Activated T-cell treated with anti-CD3 and anti-CD28 coated beads, Interleukin-2, amount 50 U/mL, for 24 hours (primary cell): ENCODE measurements around the gene DUSP1.

ENCODE experiments used
- DNase-seq: peaks from one replicate; pipeline ENCODE4 v3.0.0-alpha.2; 2020
- H3K27ac Mint-ChIP-seq: 2 replicates; pipeline ENCODE4 v1.8.0; 2020; ENCODE audit warnings: mild to moderate bottlenecking, mixed read lengths
- H3K27me3 Mint-ChIP-seq: 2 replicates; pipeline ENCODE4 v1.8.0; 2020; ENCODE audit warnings: mixed read lengths
- H3K36me3 Mint-ChIP-seq: 2 replicates; pipeline ENCODE4 v1.8.0; 2020; ENCODE audit warnings: low read depth, mixed read lengths
- H3K4me1 Mint-ChIP-seq: 2 replicates; pipeline ENCODE4 v1.8.0; 2020; ENCODE audit warnings: low read depth, mixed read lengths
- H3K4me3 Mint-ChIP-seq: 2 replicates; pipeline ENCODE4 v1.8.0; 2020; ENCODE audit warnings: mild to moderate bottlenecking, moderate library complexity, mixed read lengths
- H3K9me3 Mint-ChIP-seq: 2 replicates; pipeline ENCODE4 v1.8.0; 2020; ENCODE audit warnings: mixed read lengths

Gene DUSP1

DNA sequence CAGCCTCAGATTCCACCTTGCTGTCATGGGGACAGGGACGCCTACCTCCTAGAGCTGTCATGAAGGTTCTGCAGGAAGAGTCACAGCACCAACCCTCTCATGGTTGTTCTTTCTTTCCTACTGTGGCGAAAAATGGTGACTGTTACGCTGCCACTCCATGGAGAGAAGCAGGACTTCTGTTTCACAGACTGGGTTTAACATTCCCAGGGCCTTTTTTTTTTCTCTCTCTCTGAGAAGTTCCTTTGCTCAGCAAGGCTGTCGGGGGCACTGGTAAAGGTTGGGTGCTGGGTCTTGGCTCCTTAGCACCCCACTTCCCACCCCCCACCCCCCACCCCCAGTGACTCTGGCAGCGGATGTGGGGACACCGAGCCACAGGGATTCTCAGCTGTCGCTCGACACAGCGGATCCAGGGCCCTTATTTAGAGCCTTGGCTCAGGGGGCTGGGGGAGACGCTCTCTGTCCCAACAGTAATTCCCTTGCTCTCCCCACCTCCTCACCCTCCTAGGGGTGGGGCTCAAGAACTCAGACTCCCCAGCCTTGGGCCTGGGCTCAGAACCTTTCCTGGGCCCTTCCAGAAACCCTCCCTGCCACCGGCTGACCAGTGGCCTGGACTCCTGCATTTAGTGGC lies 34.4 kb downstream of the DUSP1 start:
- Mint-ChIP-seq H3K27me3 (no peaks in the 10 kb centered on the region), H3K36me3 (no peaks in the 10 kb centered on the region), H3K27ac (no peak overlapping the region), H3K9me3 (no peaks in the 10 kb centered on the region), H3K4me1 (no peaks in the 10 kb centered on the region), H3K4me3 (no peak overlapping the region)
- no peak for DNase-seq

DNA sequence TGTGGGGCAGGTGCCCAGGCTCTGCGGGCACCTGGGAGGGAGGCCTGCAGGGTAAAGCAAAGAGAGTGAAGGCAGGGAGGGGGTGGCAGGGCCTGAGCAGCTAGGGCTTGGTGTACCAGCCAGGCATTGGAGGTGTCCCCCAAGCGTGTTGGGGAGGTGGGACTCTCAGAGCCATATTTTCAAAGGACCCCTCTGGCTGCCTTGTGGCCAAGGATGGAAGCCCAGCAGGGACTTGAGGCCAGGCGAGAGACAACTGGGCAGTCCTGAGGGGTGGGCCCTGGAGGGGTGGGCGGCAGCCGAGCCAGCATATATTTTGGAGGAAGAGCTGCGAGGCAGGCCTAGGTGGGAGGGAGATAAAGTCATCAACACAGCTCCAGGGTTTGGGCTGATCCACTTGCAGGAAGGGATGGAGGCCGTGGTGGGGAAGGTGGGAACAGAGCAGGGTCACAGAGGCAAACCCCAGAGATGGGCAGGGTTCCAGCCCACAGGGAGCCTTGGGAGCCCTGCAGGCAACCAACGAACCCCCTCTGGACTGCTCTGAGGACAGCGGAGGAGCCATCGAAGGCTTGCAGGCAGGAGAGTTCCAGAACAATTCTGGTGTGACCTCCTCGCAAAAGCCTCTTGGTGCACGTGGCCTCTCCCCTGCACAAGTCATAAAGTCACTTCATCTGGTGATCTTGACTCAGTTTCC lies 35.7 kb downstream of the DUSP1 start:
- Mint-ChIP-seq H3K36me3 (no peaks in the 10 kb centered on the region), H3K27ac (no peak overlapping the region), H3K9me3 (no peaks in the 10 kb centered on the region), H3K4me1 (no peaks in the 10 kb centered on the region), H3K27me3 (no peaks in the 10 kb centered on the region), H3K4me3 (no peak overlapping the region)
- no peak for DNase-seq

DNA sequence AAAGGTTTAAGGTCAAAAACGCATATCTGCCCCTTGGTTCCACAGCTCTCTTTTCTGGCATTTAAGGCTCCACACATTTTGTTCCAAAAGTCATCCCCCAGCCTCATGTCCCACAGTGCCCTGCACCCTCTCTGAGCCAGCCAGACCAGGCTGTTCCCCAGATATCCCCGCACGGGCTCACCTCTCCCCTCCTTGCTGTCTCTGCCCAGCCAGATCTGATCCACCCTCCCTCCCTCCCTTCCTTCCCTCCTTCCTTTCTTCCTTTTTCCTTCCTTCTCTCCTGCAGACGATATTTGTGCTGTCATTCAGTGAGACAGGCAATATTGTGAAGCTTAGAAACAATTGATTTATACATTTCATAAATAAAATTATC lies 37.0 kb downstream of the DUSP1 start:
- Mint-ChIP-seq H3K4me1 (no peaks in the 10 kb centered on the region), H3K36me3 (no peaks in the 10 kb centered on the region), H3K4me3 (no peak overlapping the region), H3K27me3 (no peaks in the 10 kb centered on the region), H3K9me3 (no peaks in the 10 kb centered on the region), H3K27ac (no peak overlapping the region)
- DNase-seq, result no peak

DNA sequence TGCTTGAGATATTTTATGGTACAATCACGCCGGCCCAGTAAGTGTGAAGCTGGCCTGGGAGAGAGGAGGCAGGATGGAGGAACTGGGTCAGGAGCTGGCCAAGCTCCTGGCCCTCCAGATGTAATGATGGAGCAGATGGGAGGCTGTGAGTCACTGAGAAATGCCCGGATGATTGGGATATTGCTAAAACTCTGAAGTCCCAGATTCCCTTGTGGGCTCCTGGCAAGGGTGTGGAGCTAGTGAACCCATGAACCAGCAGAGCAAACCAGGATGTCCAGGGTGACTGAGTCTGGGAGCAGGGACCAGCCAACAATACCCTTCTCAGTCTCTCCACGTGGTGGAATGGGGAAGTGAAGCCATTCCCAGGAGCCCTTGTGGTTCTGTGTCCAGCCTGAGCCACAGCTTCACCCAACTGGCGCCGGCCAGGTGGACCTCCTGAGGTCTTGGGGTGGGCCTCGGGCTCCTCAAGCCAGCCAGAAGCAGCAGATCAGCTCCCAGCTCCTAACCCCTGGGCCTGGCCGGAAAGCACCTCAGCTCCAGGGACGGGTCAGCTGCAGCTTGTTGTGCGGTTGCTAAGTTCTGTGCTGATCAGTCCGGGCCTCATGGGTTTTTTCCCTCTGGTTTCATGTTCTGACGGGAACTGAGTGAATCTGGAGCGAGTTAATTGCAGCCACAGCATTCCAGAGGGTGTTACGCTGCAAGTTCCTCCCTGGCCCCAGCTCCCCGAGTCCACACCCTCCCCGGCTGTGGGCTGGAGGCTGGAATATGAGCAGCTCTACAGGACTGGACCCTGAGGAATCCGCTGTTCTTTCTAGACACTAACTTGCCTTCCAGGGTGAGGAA lies 37.6 kb downstream of the DUSP1 start:
- Mint-ChIP-seq H3K27me3 (no peaks in the 10 kb centered on the region), H3K9me3 (no peaks in the 10 kb centered on the region), H3K4me3 (no peak overlapping the region), H3K27ac (no peak overlapping the region), H3K36me3 (no peaks in the 10 kb centered on the region), H3K4me1 (no peaks in the 10 kb centered on the region)
- no peak for DNase-seq

DNA sequence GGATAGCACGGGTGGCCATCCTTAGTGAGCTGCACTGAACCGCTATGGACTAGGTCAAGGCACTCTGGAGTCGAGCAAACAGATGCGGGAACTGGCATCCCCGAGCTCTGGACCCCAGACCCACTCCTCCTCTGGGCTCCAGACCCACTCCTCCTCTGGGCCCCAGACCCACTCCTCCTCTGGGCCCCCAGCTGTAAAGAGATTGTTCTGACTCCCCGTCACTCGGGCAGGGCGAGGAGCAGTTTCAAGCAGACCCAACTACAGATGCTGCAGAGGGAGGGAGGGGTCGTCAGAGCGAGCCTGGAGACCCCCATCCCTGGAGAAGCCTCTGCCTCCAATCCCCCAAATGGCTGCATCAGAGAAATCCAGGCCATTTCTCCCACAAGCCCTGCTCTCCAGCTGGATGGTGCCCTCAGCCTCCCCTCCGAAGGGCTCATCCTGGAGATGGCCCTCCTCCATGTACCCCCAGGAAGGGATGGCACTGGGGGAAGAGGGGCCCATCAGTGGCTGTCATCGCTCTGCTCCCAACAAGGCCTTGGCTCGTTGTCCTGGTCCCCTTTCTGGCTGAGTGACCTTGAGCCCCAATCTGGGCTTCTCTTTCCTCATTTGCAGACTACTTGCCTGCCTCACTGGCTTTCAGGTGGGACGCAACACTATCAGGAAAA lies 38.7 kb downstream of the DUSP1 start:
- H3K4me3 Mint-ChIP-seq, result no peak overlapping the region

DNA sequence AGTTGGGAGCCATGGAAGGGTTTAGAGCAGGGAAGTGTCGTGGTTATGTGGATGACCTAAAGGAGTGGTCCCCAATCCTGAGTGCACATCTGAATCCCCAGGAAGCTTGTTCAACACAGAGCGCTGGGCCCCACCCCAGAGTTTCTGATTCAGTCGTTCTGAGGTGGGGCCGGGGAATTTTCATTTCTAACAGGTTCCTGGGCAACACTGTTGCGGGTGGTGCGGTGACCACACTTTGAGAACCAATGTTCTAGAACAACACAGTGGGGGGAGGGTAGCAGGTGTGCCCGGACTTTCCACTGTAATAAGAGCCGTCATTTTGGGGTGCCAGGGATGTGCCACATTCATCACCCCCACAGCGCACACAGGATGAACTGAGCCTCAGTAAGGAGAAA lies 39.3 kb downstream of the DUSP1 start:
- no peaks in the 10 kb centered on the region for H3K9me3 Mint-ChIP-seq
- no peak overlapping the region for H3K4me3 Mint-ChIP-seq
- DNase-seq, result no peak
- H3K27ac Mint-ChIP-seq, result no peak overlapping the region
- H3K4me1 Mint-ChIP-seq, result no peaks in the 10 kb centered on the region
- no peaks in the 10 kb centered on the region for H3K27me3 Mint-ChIP-seq
- H3K36me3 Mint-ChIP-seq, result no peaks in the 10 kb centered on the region

More for the DNA sequence above, 38.7 kb downstream of the DUSP1 start:
- H3K9me3 Mint-ChIP-seq, result no peaks in the 10 kb centered on the region
- no peaks in the 10 kb centered on the region for H3K4me1 Mint-ChIP-seq
- no peak for DNase-seq
- H3K27ac Mint-ChIP-seq, result no peak overlapping the region
- H3K36me3 Mint-ChIP-seq, result no peaks in the 10 kb centered on the region
- no peaks in the 10 kb centered on the region for H3K27me3 Mint-ChIP-seq

DNA sequence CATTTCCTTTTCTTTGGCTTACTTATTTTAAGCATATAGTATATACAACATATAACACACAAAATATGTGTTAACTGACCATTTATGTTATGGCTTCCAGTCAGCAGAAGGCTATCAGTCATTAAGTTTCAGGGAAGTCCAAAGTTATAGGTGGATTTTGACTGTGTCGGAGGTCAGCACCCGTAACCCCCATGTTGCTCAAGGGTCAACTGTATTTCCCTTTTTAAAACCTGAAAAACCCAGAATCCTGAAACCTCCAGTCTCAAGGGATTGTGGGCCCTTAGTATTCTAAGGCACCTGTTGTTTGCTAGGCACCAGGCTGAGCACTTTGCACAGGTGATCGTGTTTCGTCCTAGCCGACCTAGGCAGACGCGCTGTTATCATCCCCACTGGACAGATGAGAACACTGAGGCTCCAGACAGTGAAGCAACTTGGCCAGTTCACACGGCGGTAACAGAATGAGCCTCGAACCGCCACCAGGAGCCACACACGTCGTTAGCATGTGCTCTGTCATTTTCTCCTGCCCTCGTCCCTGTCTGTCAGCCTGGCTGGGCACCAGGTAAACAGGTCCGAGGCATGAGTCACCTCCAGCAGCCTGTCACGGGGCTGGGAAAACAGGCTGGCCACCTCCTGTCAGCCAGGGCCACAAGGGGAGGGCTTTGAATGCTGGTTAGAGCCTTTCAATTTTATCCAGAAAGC lies 39.9 kb downstream of the DUSP1 start:
- DNase-seq, result no peak

DNA sequence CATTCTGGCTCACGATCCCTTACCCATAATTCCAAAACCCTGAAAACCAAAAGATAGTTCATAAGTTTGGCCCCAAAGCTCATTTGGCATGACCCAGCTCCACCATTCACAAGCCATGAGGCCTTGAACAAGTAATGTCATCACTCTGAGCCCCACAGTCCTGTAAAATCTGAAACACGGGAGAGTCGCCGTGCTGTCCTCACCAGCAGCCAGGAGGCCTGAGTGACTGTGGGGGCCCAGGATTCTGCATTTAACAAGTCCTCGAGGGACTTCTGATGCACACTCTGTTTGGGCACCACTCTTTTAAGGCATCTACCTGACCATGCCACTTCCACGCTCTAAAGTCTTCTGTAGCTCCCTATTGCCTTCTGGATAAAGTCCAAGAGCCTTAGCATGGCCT lies 40.8 kb downstream of the DUSP1 start:
- Mint-ChIP-seq H3K4me3 (no peak overlapping the region), H3K36me3 (no peaks in the 10 kb centered on the region), H3K27me3 (no peaks in the 10 kb centered on the region), H3K4me1 (no peaks in the 10 kb centered on the region), H3K9me3 (no peaks in the 10 kb centered on the region), H3K27ac (no peak overlapping the region)
- no peak for DNase-seq

More for the DNA sequence above, 39.9 kb downstream of the DUSP1 start:
- Mint-ChIP-seq H3K36me3 (no peaks in the 10 kb centered on the region), H3K9me3 (no peaks in the 10 kb centered on the region), H3K27ac (no peak overlapping the region), H3K27me3 (no peaks in the 10 kb centered on the region), H3K4me1 (no peaks in the 10 kb centered on the region), H3K4me3 (no peak overlapping the region)

DNA sequence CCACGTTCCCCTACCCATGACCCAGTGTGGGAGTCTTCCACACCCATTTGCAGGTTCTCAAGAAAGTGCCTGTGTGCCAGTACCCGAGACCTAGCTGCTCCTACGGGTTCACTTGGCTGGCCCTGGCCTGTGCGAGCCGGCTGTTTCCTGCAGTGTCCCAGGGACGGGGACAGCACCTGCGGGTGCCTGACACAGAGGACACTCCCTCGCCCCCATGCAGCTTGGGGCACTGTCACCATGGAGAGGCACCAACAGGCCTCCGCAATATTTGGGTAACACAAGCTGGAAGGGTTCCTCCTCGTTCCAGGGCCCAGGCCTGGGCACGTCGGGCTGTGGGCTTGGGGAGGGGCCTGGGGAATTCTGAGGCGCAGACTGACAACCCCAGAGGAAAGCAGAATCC lies 41.4 kb downstream of the DUSP1 start:
- no peak for DNase-seq
- Mint-ChIP-seq H3K4me1 (no peaks in the 10 kb centered on the region), H3K9me3 (no peaks in the 10 kb centered on the region), H3K36me3 (no peaks in the 10 kb centered on the region), H3K4me3 (no peak overlapping the region), H3K27ac (no peak overlapping the region), H3K27me3 (no peaks in the 10 kb centered on the region)

DNA sequence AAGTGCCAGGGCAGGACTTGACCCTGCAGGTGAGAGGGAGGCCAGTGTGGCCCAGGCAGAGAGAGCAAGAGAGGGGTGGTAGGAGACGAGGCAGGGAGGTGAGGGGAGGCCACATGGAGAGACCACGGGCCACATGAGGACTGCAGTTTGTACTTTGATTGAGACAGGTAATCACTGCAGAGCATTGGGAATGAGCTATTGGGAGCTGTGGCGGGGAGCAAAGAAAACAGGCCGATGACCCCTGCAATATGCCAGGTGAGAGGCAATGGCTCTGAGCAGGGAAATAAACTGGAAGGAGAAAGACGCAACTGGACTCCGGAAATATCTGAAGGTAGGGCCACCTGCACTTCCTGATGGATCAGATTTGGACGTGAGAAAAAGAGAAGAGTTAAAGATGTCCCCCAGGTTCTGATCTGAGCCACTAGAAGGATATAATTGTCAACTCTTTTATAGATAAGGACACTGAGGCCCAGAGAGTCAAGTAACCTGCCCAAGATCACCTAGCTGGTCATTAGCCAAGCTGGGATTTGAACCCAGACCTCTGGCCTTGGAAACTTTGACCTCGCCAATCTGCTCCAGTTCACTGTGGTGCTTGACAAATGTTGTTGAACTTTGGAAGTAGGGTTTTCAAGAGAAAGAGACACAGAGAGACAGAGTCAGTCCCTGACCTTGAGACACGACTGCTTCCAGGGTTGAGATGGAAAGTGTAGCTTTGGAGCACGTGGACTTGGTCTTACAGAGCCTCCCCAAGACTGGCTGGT lies 42.3 kb downstream of the DUSP1 start:
- Mint-ChIP-seq H3K4me1 (no peaks in the 10 kb centered on the region), H3K4me3 (no peak overlapping the region), H3K36me3 (no peaks in the 10 kb centered on the region), H3K27ac (no peak overlapping the region), H3K9me3 (no peaks in the 10 kb centered on the region), H3K27me3 (no peaks in the 10 kb centered on the region)
- no peak for DNase-seq

DNA sequence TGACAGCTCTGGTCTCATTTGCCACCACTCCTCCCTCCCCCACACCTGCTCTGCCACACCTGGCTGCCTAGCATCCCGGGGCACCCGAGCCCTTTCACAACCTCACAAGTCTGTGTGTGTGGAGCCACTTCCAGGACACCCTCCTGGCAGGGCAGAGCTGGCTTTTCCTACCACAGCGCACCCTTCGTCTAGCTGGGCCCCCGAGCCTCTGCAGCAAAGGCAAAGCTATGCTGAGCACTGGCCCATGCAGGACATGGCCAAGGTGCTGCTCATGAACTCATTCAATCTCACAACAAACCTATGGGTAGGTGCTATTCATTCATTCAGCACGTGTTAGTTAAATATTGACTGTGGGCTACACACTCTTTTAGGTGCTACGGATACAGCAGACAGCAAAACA lies 43.4 kb downstream of the DUSP1 start:
- Mint-ChIP-seq H3K4me3 (no peak overlapping the region), H3K36me3 (no peaks in the 10 kb centered on the region), H3K27ac (no peak overlapping the region), H3K4me1 (peaks cover 3% of the 10 kb centered on the region), H3K9me3 (no peaks in the 10 kb centered on the region), H3K27me3 (no peaks in the 10 kb centered on the region)
- no peak for DNase-seq

DNA sequence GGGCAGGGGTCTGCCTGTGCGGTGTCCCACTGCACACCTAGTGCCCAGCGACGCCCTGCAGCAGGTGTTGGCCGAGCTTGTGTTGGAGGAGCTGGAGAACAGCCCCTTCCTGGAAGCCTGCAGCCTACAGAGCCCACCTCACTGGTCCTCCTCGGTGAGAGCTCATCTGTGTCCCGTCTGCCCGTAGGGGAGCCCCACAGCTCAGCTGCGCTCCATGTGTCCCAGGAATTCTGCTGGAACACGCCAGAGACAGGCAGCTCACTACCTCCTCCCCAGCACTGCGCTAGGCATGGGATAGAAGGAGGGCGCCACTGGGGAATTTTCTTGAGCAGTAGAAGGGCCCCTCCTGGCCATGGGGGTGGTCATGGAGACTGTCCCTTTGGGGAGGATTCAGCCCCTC lies 44.0 kb downstream of the DUSP1 start:
- H3K9me3 Mint-ChIP-seq, result no peaks in the 10 kb centered on the region
- H3K4me3 Mint-ChIP-seq, result no peak overlapping the region
- H3K4me1 Mint-ChIP-seq, result peaks cover 9% of the 10 kb centered on the region
- H3K27me3 Mint-ChIP-seq, result no peaks in the 10 kb centered on the region
- no peak for DNase-seq
- no peaks in the 10 kb centered on the region for H3K36me3 Mint-ChIP-seq
- H3K27ac Mint-ChIP-seq, result no peak overlapping the region

DNA sequence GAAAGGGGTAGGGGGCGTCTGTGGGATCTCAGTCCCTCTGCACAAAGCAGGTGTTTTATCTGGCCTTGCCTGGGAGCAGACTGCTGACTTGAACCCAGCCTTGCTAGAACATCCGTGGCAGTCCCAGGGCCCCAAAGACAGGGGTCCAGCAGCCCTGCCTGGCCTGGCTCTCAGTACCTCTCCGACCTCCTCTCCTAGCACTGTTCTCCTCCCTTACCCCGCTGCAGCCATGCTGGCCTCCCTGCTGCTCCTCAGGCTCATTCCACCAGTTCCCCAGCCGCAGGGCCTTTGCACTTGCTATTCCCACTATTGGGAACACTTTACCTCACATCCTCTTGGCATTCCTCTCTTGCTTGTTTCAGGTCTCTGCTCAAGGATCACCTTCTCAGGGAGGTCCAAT lies 45.2 kb downstream of the DUSP1 start:
- no peak overlapping the region for H3K27ac Mint-ChIP-seq
- DNase-seq, result no peak
- H3K4me3 Mint-ChIP-seq, result no peak overlapping the region
- H3K27me3 Mint-ChIP-seq, result no peaks in the 10 kb centered on the region
- peaks cover 17% of the 10 kb centered on the region for H3K4me1 Mint-ChIP-seq
- H3K9me3 Mint-ChIP-seq, result no peaks in the 10 kb centered on the region
- no peaks in the 10 kb centered on the region for H3K36me3 Mint-ChIP-seq

DNA sequence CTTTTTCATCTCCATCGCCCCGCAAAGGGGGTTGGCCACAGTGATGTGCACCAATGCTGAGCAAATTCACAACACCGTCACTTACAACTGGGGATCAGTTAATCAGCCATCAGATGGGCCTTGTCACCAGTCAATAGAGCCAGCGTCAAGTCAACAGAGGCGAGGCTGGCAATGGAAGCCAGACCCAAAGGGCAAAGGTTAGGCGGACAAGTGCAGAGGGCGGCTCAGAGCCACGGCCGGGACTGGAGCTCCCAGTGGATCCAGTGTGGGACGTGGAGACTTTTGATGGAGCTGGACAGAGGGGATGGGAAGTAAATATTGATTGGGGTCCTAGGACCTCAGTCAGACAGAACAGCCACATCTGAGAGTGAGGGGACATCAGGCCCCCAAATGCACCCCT lies 45.7 kb downstream of the DUSP1 start:
- Mint-ChIP-seq H3K27me3 (no peaks in the 10 kb centered on the region), H3K4me3 (no peak overlapping the region), H3K36me3 (no peaks in the 10 kb centered on the region), H3K9me3 (no peaks in the 10 kb centered on the region), H3K27ac (no peak overlapping the region), H3K4me1 (peaks cover 17% of the 10 kb centered on the region)
- DNase-seq, result no peak
